H1 (cell line): ENCODE results near the gene SLC22A2. TPM values are rescaled to one million over a fixed set of nuclear protein-coding genes. Genes with fewer than 3 reads are reported as not detected.

ENCODE experiments used
- KDM5A ChIP-seq: fragments of 200-600 bp; IDR thresholded peaks from 2 replicates; pipeline ENCODE4 v1.7.1; 2012; ENCODE audit warnings: mild to moderate bottlenecking, low read length, inconsistent platforms, mixed read lengths
- TAF1 ChIP-seq: IDR thresholded peaks from 2 replicates; pipeline ENCODE4 v1.6.1; 2011; ENCODE audit warnings: mild to moderate bottlenecking, low read depth, low read length
- ZNF274 ChIP-seq: IDR thresholded peaks from 2 replicates; pipeline ENCODE4 v1.7.0; 2012; ENCODE audit warnings: low read length, borderline replicate concordance; ENCODE audit errors: extremely low read depth
- polyA plus RNA-seq, 7 experiments: library from polyadenylated mRNA; depleted of rRNA in 3 of 7; stranded (reverse) in 5 of 7; unstranded in 2 of 7; fragments of >200 nt in 5 of 7; fragments of 200-250 nt in 2 of 7; gene quantifications; 1 replicate in 5 of 7; 2 replicates in 1 of 7; 4 replicates in 1 of 7; pipeline versions ENCODE4 v1.2.1 to v1.2.3, GENCODE V29; 2011 to 2013; ENCODE audit warnings: missing spikeins in 2 of 7, mixed read lengths in 2 of 7
- total RNA-seq: library from RNA; stranded (reverse); fragmentation: NEBNext Ultra II Directional; extraction: Animal tissue kit (Norgen Biotek cat#: 25700); gene quantifications from 2 replicates; pipeline ENCODE4 v1.2.1, GENCODE V29; 2021
- TF ChIP-seq, protein P1 (sequence below): IDR thresholded peaks from 2 replicates; pipeline ENCODE4 v1.6.1; 2012; ENCODE audit warnings: inconsistent platforms

SLC22A2 gene
- total and polyA plus RNA-seq, 2 of the 8 experiments (the other 6 are each of a cell fraction or from before 2014, with no cell fraction given), result 0.23 to 1.4 TPM

DNA sequence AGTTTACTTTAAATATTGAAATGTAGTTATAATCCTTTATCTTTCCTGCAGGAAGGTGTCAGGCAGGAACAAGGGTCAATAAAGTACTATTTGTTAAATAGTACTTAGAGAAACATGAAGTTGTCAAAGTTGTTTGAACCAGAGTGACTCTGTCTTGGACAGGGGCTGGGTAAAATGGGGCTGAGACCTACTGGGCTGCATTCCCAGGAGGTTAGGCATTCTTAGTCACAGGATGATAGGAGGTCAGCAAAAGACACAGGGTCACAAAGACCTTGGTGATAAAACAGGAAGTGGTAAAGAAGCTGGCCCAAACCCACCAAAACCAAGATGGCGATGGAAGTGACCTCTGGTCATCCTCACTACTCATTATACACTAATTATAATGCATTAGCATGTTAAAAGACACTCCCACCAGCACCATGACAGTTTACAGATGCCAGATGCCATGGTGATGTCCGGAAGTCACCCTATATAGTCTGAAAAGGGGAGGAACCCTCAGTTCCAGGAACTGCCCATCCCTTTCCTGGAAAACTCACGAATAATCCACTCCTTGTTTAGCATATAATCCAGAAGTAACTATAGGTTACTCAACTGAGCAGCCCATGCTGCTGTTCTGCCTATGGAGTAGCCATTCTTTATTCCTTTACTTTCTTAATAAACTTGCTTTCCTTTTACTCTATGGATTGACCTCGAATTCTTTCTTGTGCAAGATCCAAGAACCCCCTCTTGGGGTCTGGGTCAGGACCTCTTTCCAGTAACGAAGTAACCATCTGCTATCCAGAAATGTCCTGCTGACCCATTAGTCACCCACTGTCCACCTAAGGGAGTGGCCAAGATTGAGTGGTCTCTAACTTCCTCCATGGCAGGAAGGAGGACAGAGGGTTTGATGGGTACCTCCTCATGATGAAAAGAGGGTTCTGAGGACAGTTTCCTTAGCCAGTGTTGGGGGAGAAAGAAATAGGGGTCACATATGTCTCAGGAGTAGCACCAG lies 19.6 kb downstream of the SLC22A2 start (continued):
- TF ChIP-seq, protein P1, sequence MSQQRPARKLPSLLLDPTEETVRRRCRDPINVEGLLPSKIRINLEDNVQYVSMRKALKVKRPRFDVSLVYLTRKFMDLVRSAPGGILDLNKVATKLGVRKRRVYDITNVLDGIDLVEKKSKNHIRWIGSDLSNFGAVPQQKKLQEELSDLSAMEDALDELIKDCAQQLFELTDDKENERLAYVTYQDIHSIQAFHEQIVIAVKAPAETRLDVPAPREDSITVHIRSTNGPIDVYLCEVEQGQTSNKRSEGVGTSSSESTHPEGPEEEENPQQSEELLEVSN, result no peak
- TF ChIP-seq ZNF274, result no peak
- TF ChIP-seq KDM5A, result no peak
- TF ChIP-seq TAF1, result no peak
- TF ChIP-seq, all 59 proteins: peak for 0
